DND-41 (cell line): ENCODE results near the gene HEG1.

ENCODE experiments used
- ATAC-seq: fragments of 200-7000 bp; cut with Tn5 transposase; 3 replicates; pipeline ENCODE4 v1.9.1; 2021; ENCODE audit warnings: low read depth; ENCODE audit not compliant: insufficient read depth
- DNase-seq: peaks from one replicate; pipeline ENCODE4 v3.0.0-alpha.2; 2020
- H2AFZ ChIP-seq: 2 replicates; pipeline ENCODE4 v1.6.0; 2012; ENCODE audit warnings: low read depth, low read length
- H3K27ac ChIP-seq: 2 replicates; pipeline ENCODE4 v1.5.1; 2012; ENCODE audit warnings: low read length, inconsistent platforms
- H3K27me3 ChIP-seq: fragments of 200-600 bp; sonication (generic); 2 replicates; pipeline ENCODE4 v1.6.0; 2012; ENCODE audit warnings: low read length, mild to moderate bottlenecking, inconsistent platforms; ENCODE audit not compliant: insufficient read depth, poor library complexity
- H3K36me3 ChIP-seq: 2 replicates; pipeline ENCODE4 v1.5.1; 2012; ENCODE audit warnings: low read length, inconsistent platforms; ENCODE audit not compliant: insufficient read depth
- H3K4me1 ChIP-seq: 2 replicates; pipeline ENCODE4 v1.5.1; 2012; ENCODE audit warnings: mild to moderate bottlenecking, low read length; ENCODE audit not compliant: insufficient read depth
- H3K4me2 ChIP-seq: 2 replicates; pipeline ENCODE4 v1.6.0; 2012; ENCODE audit warnings: mild to moderate bottlenecking, moderate library complexity, low read length, inconsistent platforms; ENCODE audit not compliant: insufficient read depth
- H3K4me3 ChIP-seq, 2 experiments: fragments of 200-600 bp in 1 of 2; shearing (Covaris generic) in 1 of 2; 2 replicates each; pipeline ENCODE4 v1.5.1; 2012 to 2016; ENCODE audit warnings: inconsistent platforms in 2 of 2, low read length in 2 of 2, mild to moderate bottlenecking in 2 of 2, low read depth in 1 of 2, moderate library complexity in 1 of 2
- H3K79me2 ChIP-seq: 2 replicates; pipeline ENCODE4 v1.6.0; 2012; ENCODE audit warnings: low read length, inconsistent platforms; ENCODE audit not compliant: insufficient read depth
- H3K9ac ChIP-seq: 2 replicates; pipeline ENCODE4 v1.6.0; 2012; ENCODE audit warnings: low read depth, mild to moderate bottlenecking, inconsistent platforms, low read length, moderate library complexity
- H3K9me3 ChIP-seq: 2 replicates; pipeline ENCODE4 v1.5.1; 2012; ENCODE audit warnings: low read length, moderate library complexity, mild to moderate bottlenecking, inconsistent platforms; ENCODE audit not compliant: insufficient read depth, severe bottlenecking
- H4K20me1 ChIP-seq: 2 replicates; pipeline ENCODE4 v1.6.0; 2012; ENCODE audit warnings: low read length; ENCODE audit not compliant: insufficient read depth
- CTCF ChIP-seq: IDR thresholded peaks from 2 replicates; pipeline ENCODE4 v1.5.1; 2012; ENCODE audit warnings: borderline replicate concordance, low read length, moderate library complexity, mild to moderate bottlenecking; ENCODE audit not compliant: poor library complexity, severe bottlenecking; ENCODE audit errors: extremely low read depth
- EZH2 ChIP-seq: IDR thresholded peaks from 3 replicates; pipeline ENCODE4 v1.6.1; 2012; ENCODE audit warnings: borderline replicate concordance, low read depth, mild to moderate bottlenecking, moderate library complexity, low read length, inconsistent platforms; ENCODE audit not compliant: severe bottlenecking

The HEG1 gene

DNA sequence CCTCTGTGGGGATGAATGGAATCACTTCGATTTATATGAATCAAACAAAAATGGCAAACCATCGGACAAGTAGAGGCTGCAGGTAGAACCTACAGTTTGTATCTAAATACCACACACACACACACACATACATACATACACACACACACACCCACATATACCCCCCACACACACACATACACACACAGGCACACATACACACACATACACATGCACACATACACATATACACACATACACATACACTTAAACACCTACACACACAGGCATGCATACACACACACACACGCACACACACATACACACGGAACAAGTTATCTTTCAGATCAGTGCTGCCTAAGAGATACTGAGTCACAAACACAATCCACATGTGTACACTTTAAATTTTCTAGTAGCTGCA is 24.3 kb downstream of the HEG1 start:
- Histone ChIP-seq H3K9ac (no peak overlapping the region), H3K4me1 (no peaks in the 10 kb centered on the region), H4K20me1 (no peaks in the 10 kb centered on the region), H3K4me2 (no peak overlapping the region), H2AFZ (no peak overlapping the region), H3K79me2 (no peaks in the 10 kb centered on the region), H3K27ac (no peak overlapping the region), H3K36me3 (peaks cover 14% of the 10 kb centered on the region; the same call in 1 of the 2 replicates), H3K9me3 (no peaks in the 10 kb centered on the region), H3K4me3 (no peak overlapping the region), H3K27me3 (no peaks in the 10 kb centered on the region)
- no peak for TF ChIP-seq EZH2
- ATAC-seq (no peak), DNase-seq (no peak)

- Histone ChIP-seq H3K27ac (no peak overlapping the region), H3K36me3 (peaks cover 23% of the 10 kb centered on the region; the same call in 1 of the 2 replicates), H2AFZ (no peak overlapping the region), H3K9me3 (no peaks in the 10 kb centered on the region), H3K27me3 (no peaks in the 10 kb centered on the region), H3K79me2 (no peaks in the 10 kb centered on the region), H3K4me2 (no peak overlapping the region), H3K4me3 (no peak overlapping the region), H3K9ac (no peak overlapping the region), H3K4me1 (no peaks in the 10 kb centered on the region), H4K20me1 (no peaks in the 10 kb centered on the region)
- TF ChIP-seq CTCF: no peak
- TF ChIP-seq EZH2: no peak
- ATAC-seq (no peak), DNase-seq (no peak)
Observed at GRCh38 chr3:125028657-125029056, 27.1 kb downstream of the HEG1 start.

GRCh38 chr3:125025642-125026041 is 30.2 kb downstream of the HEG1 start:
- Histone ChIP-seq H3K4me2 (no peak overlapping the region), H3K4me3 (no peak overlapping the region), H3K27me3 (no peaks in the 10 kb centered on the region), H3K79me2 (no peaks in the 10 kb centered on the region), H3K27ac (no peak overlapping the region), H2AFZ (no peak overlapping the region), H3K9ac (no peak overlapping the region), H3K36me3 (peaks cover 23% of the 10 kb centered on the region; the same call in 1 of the 2 replicates), H3K4me1 (0 out of 2 replicates have a peak, but pooled peaks cover 4% of the 10 kb centered on the region), H3K9me3 (no peaks in the 10 kb centered on the region), H4K20me1 (no peaks in the 10 kb centered on the region)
- no peak for ATAC-seq
- TF ChIP-seq EZH2 (no peak), CTCF (no peak)
- no peak for DNase-seq

GRCh38 chr3:125024817-125025216 is 31.0 kb downstream of the HEG1 start:
- H2AFZ ChIP-seq: no peak overlapping the region
- H4K20me1 ChIP-seq: no peaks in the 10 kb centered on the region
- TF ChIP-seq CTCF (no peak), EZH2 (no peak)
- ATAC-seq (no peak), DNase-seq (no peak)
- H3K27me3 ChIP-seq: no peaks in the 10 kb centered on the region
- H3K4me1 ChIP-seq: 0 out of 2 replicates have a peak, but pooled peaks cover 4% of the 10 kb centered on the region
- no peaks in the 10 kb centered on the region for H3K79me2 ChIP-seq
- H3K36me3 ChIP-seq: peaks cover 23% of the 10 kb centered on the region; the same call in 1 of the 2 replicates
- no peak overlapping the region for H3K4me2 ChIP-seq
- no peaks in the 10 kb centered on the region for H3K9me3 ChIP-seq
- H3K9ac ChIP-seq: no peak overlapping the region
- no peak overlapping the region for H3K27ac ChIP-seq
- H3K4me3 ChIP-seq: no peak overlapping the region
